A673 (cell line): ENCODE measurements around the gene HSF5. TPM values are rescaled to one million over a fixed set of nuclear protein-coding genes. Genes with fewer than 3 reads are reported as not detected.

Source experiments
- BruUV-seq: library from RNA; stranded (reverse); fragments of 400-500 nt; replicated peaks from 2 replicates; lab custom pipeline; 2021; lab: Mats Ljungman, UMichigan
- CTCF ChIA-PET: fragments of 300-600 bp; sonication (Branson Sonifier 250); formaldehyde crosslinking; loops from one replicate; lab custom pipeline; 2022; ENCODE audit warnings: antibody characterized with exemption; lab: Charles Lee
- POLR2A ChIA-PET: fragments of 300-600 bp; sonication (Branson Sonifier 250); formaldehyde crosslinking; loops from one replicate; lab custom pipeline; 2022; ENCODE audit warnings: antibody characterized with exemption; ENCODE audit not compliant: low non-redundant PET; lab: Charles Lee
- DNase-seq: peaks from one replicate; pipeline ENCODE4 v3.0.0-alpha.2; 2015; ENCODE audit warnings: low spot score
- H3K27ac ChIP-seq: fragments of 200-600 bp; sonication (generic); 2 replicates; pipeline ENCODE4 v1.5.1; 2016; ENCODE audit warnings: mixed run types, low read depth, mild to moderate bottlenecking, mixed read lengths, antibody characterized with exemption, low read length; ENCODE audit not compliant: poor library complexity, severe bottlenecking
- H3K27me3 ChIP-seq: fragments of 200-600 bp; sonication (generic); replicated peaks from 2 replicates; pipeline ENCODE4 v1.6.1; 2017; ENCODE audit warnings: mixed run types, low read depth, mild to moderate bottlenecking, mixed read lengths, antibody characterized with exemption, low read length; ENCODE audit not compliant: insufficient read depth, poor library complexity
- H3K36me3 ChIP-seq: fragments of 200-600 bp; sonication (generic); 2 replicates; pipeline ENCODE4 v1.6.1; 2016; ENCODE audit warnings: mixed run types, mild to moderate bottlenecking, mixed read lengths, antibody characterized with exemption, low read length; ENCODE audit not compliant: insufficient read depth, poor library complexity, severe bottlenecking
- H3K4me1 ChIP-seq: fragments of 200-600 bp; sonication (generic); 2 replicates; pipeline ENCODE4 v1.6.1; 2017; ENCODE audit warnings: mixed run types, mild to moderate bottlenecking, mixed read lengths, antibody characterized with exemption, low read length; ENCODE audit not compliant: insufficient read depth, poor library complexity, severe bottlenecking
- H3K4me3 ChIP-seq: fragments of 200-600 bp; sonication (generic); 2 replicates; pipeline ENCODE4 v1.5.1; 2016; ENCODE audit warnings: low read depth, mixed run types, mild to moderate bottlenecking, mixed read lengths, low read length; ENCODE audit not compliant: poor library complexity, severe bottlenecking
- H3K9me3 ChIP-seq: fragments of 200-600 bp; sonication (generic); 2 replicates; pipeline ENCODE4 v1.6.1; 2016; ENCODE audit warnings: mixed run types, low read depth, mild to moderate bottlenecking, mixed read lengths, antibody characterized with exemption, low read length; ENCODE audit not compliant: poor library complexity, severe bottlenecking
- EZH2 ChIP-seq: fragments of 200-600 bp; sonication (generic); IDR thresholded peaks from 2 replicates; pipeline ENCODE4 v1.6.1; 2017; ENCODE audit warnings: borderline replicate concordance, low read depth, mild to moderate bottlenecking, mixed read lengths, antibody characterized with exemption, low read length; ENCODE audit not compliant: poor library complexity, severe bottlenecking
- intact Hi-C: fragments of 100-400 bp; cut with micrococcal nuclease; formaldehyde crosslinking; loops from one replicate; pipeline ENCODE4 v1.10.0; 2022; ENCODE audit not compliant: unreplicated experiment
- total RNA-seq: library from RNA; stranded (reverse); gene quantifications from 2 replicates; pipeline ENCODE4 v1.2.3, GENCODE V29; 2021
- TF ChIP-seq, protein P1 (sequence below): fragments of 300-800, 200-600 bp; sonication (generic); conservative IDR thresholded peaks from 2 replicates; pipeline ENCODE4 v1.5.1; 2017; ENCODE audit warnings: low read depth, mild to moderate bottlenecking, antibody characterized with exemption, low read length, moderate library complexity, mixed read lengths

Gene HSF5
- total RNA-seq, 1 experiment from 2014 or later: 0.06 TPM

DNA sequence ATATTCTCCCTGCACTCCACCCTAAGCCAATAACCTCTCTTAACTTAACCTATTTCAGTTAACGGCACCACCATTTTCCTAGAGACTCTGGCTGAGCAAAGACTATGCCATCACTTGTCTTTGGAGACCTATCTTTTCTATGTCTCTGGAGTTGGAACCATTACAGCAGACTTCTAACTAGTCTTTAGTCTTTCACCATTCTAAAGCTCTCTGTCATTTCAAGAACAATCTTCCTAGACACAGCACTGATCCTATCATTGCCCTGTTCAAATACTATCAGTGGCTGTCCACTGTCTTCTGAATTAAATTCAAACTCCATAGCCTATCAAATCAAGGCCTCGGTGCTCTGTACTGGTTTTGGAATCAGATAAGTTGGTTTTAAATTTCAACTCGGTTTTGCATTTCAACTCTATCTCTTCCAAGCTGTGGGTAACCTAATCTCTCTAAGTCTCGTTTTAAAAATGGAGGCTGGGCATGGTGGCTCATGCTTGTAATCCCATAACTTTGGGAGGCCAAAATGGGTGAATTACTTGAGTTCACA lies 102.8 kb downstream of the HSF5 start:
- Histone ChIP-seq H3K27me3 (peaks cover 27% of the 10 kb centered on the region), H3K4me1 (no peaks in the 10 kb centered on the region), H3K4me3 (no peak overlapping the region), H3K36me3 (no peaks in the 10 kb centered on the region), H3K27ac (no peak overlapping the region), H3K9me3 (no peaks in the 10 kb centered on the region)
- TF ChIP-seq EZH2: no peak
- TF ChIP-seq, protein P1, sequence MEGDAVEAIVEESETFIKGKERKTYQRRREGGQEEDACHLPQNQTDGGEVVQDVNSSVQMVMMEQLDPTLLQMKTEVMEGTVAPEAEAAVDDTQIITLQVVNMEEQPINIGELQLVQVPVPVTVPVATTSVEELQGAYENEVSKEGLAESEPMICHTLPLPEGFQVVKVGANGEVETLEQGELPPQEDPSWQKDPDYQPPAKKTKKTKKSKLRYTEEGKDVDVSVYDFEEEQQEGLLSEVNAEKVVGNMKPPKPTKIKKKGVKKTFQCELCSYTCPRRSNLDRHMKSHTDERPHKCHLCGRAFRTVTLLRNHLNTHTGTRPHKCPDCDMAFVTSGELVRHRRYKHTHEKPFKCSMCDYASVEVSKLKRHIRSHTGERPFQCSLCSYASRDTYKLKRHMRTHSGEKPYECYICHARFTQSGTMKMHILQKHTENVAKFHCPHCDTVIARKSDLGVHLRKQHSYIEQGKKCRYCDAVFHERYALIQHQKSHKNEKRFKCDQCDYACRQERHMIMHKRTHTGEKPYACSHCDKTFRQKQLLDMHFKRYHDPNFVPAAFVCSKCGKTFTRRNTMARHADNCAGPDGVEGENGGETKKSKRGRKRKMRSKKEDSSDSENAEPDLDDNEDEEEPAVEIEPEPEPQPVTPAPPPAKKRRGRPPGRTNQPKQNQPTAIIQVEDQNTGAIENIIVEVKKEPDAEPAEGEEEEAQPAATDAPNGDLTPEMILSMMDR: no peak
- intact Hi-C loops: no loop called here
- CTCF ChIA-PET: no interaction called here
- DNase-seq: no peak
- POLR2A ChIA-PET: no interaction called here
- BruUV-seq: no TSS peak

DNA sequence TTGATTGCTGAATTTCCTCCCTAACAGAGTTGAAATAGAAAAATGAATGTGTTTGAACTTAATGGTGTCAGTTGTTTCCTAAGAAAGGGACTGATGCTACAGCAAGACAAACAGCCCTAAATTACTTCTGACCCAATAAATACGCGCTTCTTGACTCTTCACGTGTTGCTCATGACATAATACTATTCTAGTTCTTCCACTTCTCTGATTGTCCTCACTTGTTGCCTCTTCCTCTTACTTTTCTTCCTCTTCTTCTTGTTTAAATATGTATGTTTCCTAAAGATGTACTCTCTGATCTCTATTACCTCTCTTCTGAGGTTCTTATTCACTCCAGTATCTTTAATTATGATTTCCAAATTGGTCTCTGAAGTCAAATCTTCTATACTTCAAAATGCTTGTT lies 103.3 kb downstream of the HSF5 start:
- Histone ChIP-seq H3K4me1 (no peaks in the 10 kb centered on the region), H3K4me3 (no peak overlapping the region), H3K27me3 (peaks cover 21% of the 10 kb centered on the region), H3K9me3 (no peaks in the 10 kb centered on the region), H3K36me3 (no peaks in the 10 kb centered on the region), H3K27ac (no peak overlapping the region)
- ChIA-PET CTCF (no interaction called here), POLR2A (no interaction called here)
- no TSS peak for BruUV-seq
- no peak for DNase-seq
- TF ChIP-seq EZH2: no peak
- TF ChIP-seq, protein P1: no peak
- intact Hi-C loops: no loop called here

DNA sequence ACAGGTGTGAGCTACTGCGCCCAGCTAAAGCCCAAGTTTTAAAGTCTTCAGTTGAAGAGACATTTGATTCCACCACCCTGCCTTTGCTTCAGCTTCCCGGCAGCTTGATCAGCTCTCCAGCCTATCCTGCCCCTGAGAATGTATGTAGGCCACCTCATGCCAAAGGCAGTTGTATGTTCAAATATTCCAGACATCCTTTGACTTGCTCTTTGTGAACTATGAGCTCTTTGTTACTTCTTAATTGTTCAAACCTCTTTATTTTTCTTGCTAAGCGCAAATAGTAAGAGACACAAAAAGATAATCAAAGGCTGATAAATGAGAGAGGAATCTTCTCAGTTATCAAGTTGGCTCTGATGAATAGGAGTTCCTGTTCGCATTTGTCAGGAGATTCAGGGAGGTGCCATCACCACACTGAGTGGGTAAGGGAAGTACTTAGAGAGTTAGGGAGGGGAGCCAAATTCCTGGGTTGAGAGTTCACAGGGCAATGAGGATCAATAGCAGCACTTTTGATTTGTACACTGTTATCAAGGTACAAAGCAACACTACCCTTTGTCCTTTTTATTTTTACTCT lies 104.2 kb downstream of the HSF5 start:
- Histone ChIP-seq H3K27ac (no peak overlapping the region), H3K9me3 (no peaks in the 10 kb centered on the region), H3K27me3 (peaks cover 19% of the 10 kb centered on the region), H3K4me1 (no peaks in the 10 kb centered on the region), H3K36me3 (no peaks in the 10 kb centered on the region), H3K4me3 (no peak overlapping the region)
- no TSS peak for BruUV-seq
- intact Hi-C loops: no loop called here
- DNase-seq: no peak
- TF ChIP-seq EZH2: no peak
- TF ChIP-seq, protein P1: no peak
- CTCF ChIA-PET: no interaction called here
- POLR2A ChIA-PET: no interaction called here
